CD4-positive, alpha-beta T cell treated with Interleukin-17A for 1 hour (primary cell): ENCODE measurements around the gene BCDIN3D.

Source experiments
- DNase-seq: peaks from one replicate; pipeline ENCODE4 v3.0.0-alpha.2; 2020

BCDIN3D gene

DNA sequence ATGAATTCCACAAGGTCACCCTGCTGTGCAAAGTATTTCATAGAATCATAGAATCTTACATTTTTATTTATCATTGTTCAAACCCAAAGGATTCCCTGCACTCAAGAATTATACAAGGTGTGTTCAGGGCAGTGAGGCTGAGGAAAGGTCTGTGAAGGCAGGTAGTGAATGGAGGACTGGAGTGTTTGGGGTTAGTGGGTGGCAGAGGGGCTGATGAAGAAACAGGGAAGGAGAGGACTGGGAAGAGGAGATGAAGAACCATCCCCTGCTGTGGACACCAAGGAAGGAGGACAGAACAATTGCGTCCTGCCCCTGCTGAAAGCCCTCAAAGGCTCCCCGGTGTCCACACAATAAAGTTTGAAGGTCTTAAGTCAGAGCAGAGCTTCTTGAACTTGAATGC, 10.8 kb upstream of the BCDIN3D start:
- no peak for DNase-seq

GRCh38 chr12:49847161-49847560, 4.3 kb upstream of the BCDIN3D start:
- DNase-seq, result peak; percentile 4

DNA sequence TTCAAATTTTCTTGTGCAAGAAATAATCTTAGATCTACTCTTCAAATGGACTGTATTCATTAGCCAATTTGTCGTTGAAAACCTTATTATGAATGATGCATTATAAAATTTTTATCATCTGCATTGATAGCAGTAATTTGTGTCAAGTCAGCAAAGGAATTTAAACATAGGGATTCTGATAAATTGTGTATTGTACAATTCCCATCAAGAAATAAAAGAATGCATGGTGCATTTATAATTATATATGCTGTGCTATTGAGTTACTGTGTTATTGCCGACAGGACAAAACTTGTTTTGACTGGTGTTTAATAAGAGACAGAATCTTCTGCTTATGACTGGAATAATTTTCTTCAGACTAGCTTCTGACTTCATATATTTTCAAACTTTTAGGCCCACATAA, 3.1 kb upstream of the BCDIN3D start:
- DNase-seq, result no peak

- DNase-seq, result no peak
Measured at GRCh38 chr12:49843876-49844437, 1.1 kb upstream of the BCDIN3D start.

- DNase-seq, result no peak
Measured at GRCh38 chr12:49843411-49843810, 505 bp upstream of the BCDIN3D start.

- DNase-seq, result peak; percentile 66
Measured at GRCh38 chr12:49838973-49839633, 3.8 kb downstream of the BCDIN3D start.

DNA sequence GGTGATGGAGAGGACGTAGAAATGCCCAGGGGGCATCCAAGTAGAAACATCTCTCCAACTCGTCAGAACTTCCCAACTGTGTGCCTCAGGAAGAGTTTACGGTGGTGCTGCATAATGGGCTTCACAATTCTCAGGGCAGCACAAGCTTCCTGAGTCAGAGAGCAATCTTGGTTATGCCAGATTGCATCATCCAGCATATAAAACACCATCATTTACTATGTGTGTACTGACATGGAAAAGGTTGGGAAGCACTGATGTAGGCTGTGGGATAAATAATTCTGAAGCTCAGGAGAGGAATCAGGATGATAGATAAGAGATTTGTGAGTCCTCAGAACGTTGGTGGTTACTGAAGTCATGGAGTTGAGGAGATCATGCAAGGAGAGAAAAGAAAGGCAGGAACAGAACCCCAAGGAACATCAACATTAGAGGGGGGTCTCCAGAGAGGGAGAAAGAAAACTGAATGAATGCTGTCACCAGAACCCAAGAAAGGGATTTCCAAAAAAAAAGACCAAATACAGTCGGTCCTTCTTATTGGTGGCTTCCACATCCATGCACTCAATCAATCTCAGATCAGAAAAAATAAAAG, 10.0 kb downstream of the BCDIN3D start:
- DNase-seq, result no peak

GRCh38 chr12:49831717-49832116, 11.2 kb downstream of the BCDIN3D start:
- DNase-seq, result no peak

DNA sequence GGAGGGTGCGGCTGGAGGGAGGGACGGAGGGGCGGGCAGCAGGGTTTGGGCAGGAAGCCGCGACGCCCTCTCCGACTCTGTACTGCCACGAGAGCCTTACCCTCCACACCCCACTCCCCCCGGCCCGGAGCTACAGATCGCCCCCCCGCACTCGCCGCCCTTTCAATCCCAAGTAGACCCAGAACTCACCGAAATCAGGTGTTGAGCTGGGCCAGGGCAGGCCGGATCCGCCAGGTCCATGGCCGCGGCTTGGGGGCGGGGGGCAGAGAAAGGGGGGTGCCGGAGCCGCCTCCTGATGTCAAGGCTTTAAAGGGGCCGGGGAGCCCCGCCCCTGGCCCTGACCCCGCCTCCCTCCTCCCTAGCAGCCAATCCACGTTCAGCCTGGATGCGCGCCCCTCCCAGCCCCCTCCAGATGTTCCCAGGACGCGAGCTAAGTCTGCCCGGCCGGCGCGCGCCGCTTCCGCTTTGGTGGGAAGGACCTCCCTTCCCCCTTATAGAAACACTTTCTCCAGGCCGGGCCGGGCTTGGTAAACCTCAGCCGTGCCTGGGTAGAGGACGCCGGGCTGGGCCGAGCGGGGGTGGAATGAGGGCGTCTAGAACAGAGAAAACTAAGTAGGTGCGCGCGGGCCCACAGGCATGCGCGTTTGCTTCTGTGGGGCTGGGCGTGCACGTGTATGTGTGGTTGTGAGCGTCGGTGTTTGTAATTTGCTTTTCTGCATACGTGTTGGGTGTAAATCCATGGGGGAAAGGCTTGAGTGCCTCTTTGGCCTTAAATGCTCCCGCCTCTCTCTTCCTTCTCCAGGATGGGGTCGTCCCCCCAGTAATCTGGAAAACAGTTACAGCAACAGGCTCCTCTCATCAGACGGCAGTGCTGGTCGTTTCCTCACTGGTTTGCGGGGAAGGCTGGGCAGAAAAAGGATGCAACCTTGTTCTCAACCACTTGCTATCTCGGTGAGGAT, 14.5 kb downstream of the BCDIN3D start, which contains the start of gene NCKAP5L:
TSS of gene NCKAP5L (minus strand) at position 281 of the 959 bp plus-strand sequence. CDS start 24,369 bp downstream, outside the sequence.
- peak; percentile 96 for DNase-seq

DNA sequence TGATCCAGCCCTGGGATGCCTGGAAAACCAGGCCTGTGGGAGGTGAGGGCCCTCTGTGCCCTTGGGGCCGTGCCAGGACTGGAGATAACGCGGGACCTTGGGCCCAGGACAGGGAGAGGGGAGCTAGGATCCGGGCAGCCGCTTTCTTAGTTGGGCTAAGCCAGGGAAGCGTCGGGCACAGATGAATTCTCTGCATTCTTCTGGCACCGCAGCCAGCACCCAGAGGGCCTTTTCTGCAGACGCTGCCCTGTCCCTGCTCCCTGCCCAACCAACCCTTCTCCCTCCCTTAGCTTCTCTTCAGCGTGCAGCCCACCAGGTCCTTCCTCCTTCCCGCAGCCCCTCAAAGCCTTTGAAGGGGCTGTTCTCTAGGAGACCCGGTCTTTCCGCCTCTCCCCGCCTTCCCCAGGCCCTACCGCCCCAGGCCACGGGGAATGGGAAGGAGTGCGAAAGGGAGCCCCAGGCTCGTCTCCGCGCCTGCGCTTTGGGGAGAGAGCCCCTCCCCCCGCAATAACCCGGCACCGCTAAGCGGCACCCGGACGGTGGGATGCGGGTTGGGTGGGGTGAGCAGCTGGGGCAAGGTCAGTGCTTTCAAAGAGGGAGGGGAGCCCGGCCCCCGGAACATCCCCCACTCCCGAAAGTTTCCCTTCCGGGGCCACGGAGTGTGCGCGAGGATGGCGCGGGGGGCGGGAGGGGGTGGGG, 15.4 kb downstream of the BCDIN3D start:
- peak; percentile 51 for DNase-seq

GRCh38 chr12:49827051-49827400, 15.9 kb downstream of the BCDIN3D start:
- DNase-seq, result no peak

DNA sequence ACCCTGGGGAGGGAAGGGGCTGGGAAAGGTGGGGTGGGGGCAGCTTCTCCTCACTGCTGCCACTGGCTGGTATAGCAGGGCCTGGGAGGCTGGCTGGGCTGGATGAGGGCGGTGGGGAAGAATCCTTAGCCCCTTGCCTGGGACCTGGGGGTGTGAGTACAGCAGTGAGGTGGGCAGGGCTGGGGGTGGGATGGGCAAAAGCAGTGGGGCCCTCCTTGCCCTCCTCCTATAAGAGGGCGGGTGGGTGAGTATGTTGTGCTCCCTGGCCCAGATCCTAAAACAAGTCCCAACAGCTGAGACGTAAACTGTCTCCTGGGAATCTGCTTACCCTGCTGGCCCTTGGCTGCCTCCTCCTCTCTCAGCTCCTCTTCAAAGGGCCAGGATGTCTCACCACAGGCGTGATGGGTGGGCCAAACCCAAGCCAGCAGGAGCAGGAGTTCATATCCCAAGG, 16.9 kb downstream of the BCDIN3D start:
- no peak for DNase-seq

- no peak for DNase-seq
Measured at GRCh38 chr12:49825360-49825970, 17.4 kb downstream of the BCDIN3D start.

- DNase-seq, result no peak
Measured at GRCh38 chr12:49824895-49825294, 18.0 kb downstream of the BCDIN3D start.

GRCh38 chr12:49824416-49824815, 18.5 kb downstream of the BCDIN3D start:
- DNase-seq, result no peak

DNA sequence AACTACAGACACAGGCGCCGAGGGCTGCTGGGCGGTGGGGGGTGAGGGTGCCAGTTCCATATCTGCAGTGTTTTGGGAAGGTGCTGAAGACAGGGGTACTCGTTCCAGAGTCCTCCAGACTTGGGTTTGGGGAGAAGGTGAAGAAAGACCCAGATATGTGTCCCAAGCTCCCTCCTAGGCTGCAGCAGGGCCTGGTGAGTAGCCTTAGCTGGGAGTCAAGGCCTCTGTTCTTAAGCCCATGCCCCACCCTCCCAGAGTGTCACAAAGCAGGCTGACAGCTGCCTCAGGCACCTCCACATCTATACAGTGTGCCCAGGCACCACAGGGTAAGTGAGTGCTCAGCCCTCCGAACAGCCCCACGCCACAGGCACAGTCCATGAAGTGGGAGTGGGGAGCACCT, 19.0 kb downstream of the BCDIN3D start:
- no peak for DNase-seq

GRCh38 chr12:49823350-49823749, 19.6 kb downstream of the BCDIN3D start:
- DNase-seq, result no peak

DNA sequence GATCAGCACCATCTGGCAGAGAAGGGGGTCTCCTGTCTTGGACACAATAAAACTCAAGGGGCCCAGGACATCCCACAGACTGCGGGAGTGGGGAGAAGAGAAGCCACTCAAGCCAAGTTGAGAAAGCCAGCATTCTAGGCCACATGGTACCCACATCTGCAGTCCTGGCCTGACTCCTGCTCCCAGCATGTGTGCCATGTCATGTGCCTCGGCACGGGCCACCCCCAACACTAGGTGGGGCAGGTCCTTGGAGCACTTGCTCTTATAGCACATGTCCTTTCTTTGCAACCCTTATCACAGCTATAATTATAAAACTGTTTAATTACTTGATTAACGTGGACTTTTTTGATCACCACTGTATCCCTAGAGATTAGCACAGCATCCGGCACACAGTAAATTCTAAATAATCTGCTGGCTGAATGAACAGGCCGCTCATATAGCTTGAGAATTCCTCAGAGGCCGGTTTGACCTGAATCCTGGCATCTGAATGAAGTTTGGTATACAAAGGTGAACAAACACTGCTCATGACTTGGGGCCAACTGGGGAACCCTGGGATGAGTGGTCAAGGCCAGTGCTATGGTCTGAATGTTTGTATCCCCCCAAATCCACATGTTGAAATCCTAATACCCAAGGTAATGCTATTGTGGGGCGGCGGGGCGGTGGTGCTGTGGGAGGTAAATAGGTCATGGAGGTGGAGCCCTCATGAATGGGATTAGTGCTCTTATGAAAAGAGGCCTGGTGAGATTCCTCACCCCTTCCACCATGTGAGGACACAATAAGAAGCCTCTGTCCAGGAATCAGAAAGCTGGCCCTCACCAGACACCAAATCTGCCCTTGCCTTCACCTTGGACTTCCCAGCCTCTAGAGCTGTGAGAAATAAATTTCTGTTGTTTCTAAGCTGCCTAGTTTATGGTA, 21.3 kb downstream of the BCDIN3D start:
- DNase-seq, result no peak

- no peak for DNase-seq
Measured at GRCh38 chr12:49819786-49820185, 23.1 kb downstream of the BCDIN3D start.

GRCh38 chr12:49818241-49818895, 24.5 kb downstream of the BCDIN3D start:
- no peak for DNase-seq

- DNase-seq, result no peak
Measured at GRCh38 chr12:49813131-49813530, 29.8 kb downstream of the BCDIN3D start.
